ENCODE results near the gene AGBL5.

GRCh38 chr2:27059141-27059820, 7.8 kb downstream of the AGBL5 start:
- TF ChIP-seq PBX3 (CRISPR knock-in tag; IDR thresholded peaks at IDR 0.05) (no peak), YY1 (tag by site-specific recombination; IDR thresholded peaks at IDR 0.05) (no peak), ZNF629 (tag by site-specific recombination; IDR thresholded peaks at IDR 0.05) (no peak)

Measured in HEK293 (cell line).